OCI-LY3 (cell line): Measurements from ENCODE around the gene SIN3A.

Experiments
- H2AFZ ChIP-seq: fragments of 200-600, 300-600 bp; shearing (Covaris generic); 2 replicates; pipeline ENCODE4 v1.6.0; 2014; ENCODE audit warnings: antibody characterized with exemption, low read depth, low read length
- H3K27ac ChIP-seq: fragments of 200-600, 300-600 bp; sonication (generic); 2 replicates; pipeline ENCODE4 v1.5.1; 2014; ENCODE audit warnings: mild to moderate bottlenecking, low read length, moderate library complexity, mixed read lengths
- H3K27me3 ChIP-seq: fragments of 200-600, 300-600 bp; sonication (generic); 2 replicates; pipeline ENCODE4 v1.6.1; 2014; ENCODE audit warnings: low read depth, low read length, mixed read lengths
- H3K36me3 ChIP-seq: fragments of 200-600, 300-600 bp; sonication (generic); replicated peaks from 2 replicates; pipeline ENCODE3; 2014; ENCODE audit warnings: low read depth, low read length, mixed read lengths
- H3K4me1 ChIP-seq: fragments of 300-600, 200-600 bp; sonication (generic); 2 replicates; pipeline ENCODE4 v1.6.1; 2014; ENCODE audit warnings: low read length, mixed read lengths
- H3K4me2 ChIP-seq: fragments of 200-600, 300-600 bp; sonication (generic); 2 replicates; pipeline ENCODE4 v1.6.1; 2014; ENCODE audit warnings: low read length, mixed read lengths
- H3K4me3 ChIP-seq: fragments of 300-600, 200-600 bp; sonication (generic); 2 replicates; pipeline ENCODE4 v1.5.1; 2014; ENCODE audit warnings: antibody characterized with exemption, mild to moderate bottlenecking, low read length, moderate library complexity
- H3K79me2 ChIP-seq: fragments of 300-600, 200-600 bp; shearing (Covaris generic); 2 replicates; pipeline ENCODE4 v1.6.1; 2014; ENCODE audit warnings: mild to moderate bottlenecking, low read length, mixed read lengths
- H3K9ac ChIP-seq: fragments of 300-600, 200-600 bp; shearing (Covaris generic); 2 replicates; pipeline ENCODE4 v1.6.0; 2014; ENCODE audit warnings: mild to moderate bottlenecking, low read length, moderate library complexity
- H3K9me3 ChIP-seq: fragments of 200-600, 300-600 bp; shearing (Covaris generic); 2 replicates; pipeline ENCODE4 v1.6.1; 2014; ENCODE audit warnings: low read length, mixed read lengths; ENCODE audit not compliant: insufficient read depth
- H4K20me1 ChIP-seq: fragments of 200-600, 300-600 bp; sonication (generic); 2 replicates; pipeline ENCODE4 v1.6.1; 2016; ENCODE audit warnings: low read length, mixed read lengths; ENCODE audit not compliant: insufficient read depth
- CTCF ChIP-seq: fragments of 200-600, 300-600 bp; sonication (generic); IDR thresholded peaks from 2 replicates; pipeline ENCODE4 v1.5.1; 2014; ENCODE audit warnings: antibody characterized with exemption, low read length, low read depth
- EZH2phosphoT487 ChIP-seq: fragments of 200-600 bp; shearing (Covaris generic); IDR thresholded peaks from 2 replicates; pipeline ENCODE4 v1.6.1; 2018; ENCODE audit warnings: antibody characterized with exemption, mixed run types, low read depth

SIN3A gene

GRCh38 chr15:75361989-75362641 lies 89.4 kb downstream of the SIN3A start:
- Histone ChIP-seq H2AFZ (no peak overlapping the region), H3K27ac (no peak overlapping the region), H3K9me3 (no peaks in the 10 kb centered on the region), H3K4me1 (0 out of 2 replicates have a peak, but pooled peaks cover under 1% of the 10 kb centered on the region), H3K36me3 (peaks cover 14% of the 10 kb centered on the region), H3K27me3 (no peaks in the 10 kb centered on the region), H3K4me2 (no peak overlapping the region), H4K20me1 (no peaks in the 10 kb centered on the region), H3K79me2 (no peaks in the 10 kb centered on the region), H3K4me3 (no peak overlapping the region), H3K9ac (no peak overlapping the region)
- TF ChIP-seq EZH2phosphoT487 (no peak), CTCF (no peak)

GRCh38 chr15:75361361-75361988 lies 90.0 kb downstream of the SIN3A start:
- Histone ChIP-seq H2AFZ (no peak overlapping the region), H3K4me3 (no peak overlapping the region), H3K27me3 (no peaks in the 10 kb centered on the region), H3K4me1 (no peaks in the 10 kb centered on the region), H3K9ac (no peak overlapping the region), H3K27ac (no peak overlapping the region), H4K20me1 (no peaks in the 10 kb centered on the region), H3K36me3 (peaks cover 13% of the 10 kb centered on the region), H3K4me2 (no peak overlapping the region), H3K9me3 (no peaks in the 10 kb centered on the region), H3K79me2 (no peaks in the 10 kb centered on the region)
- TF ChIP-seq EZH2phosphoT487 (no peak), CTCF (no peak)

GRCh38 chr15:75360856-75361255 lies 90.6 kb downstream of the SIN3A start:
- no peak overlapping the region for H3K4me2 ChIP-seq
- peaks cover 16% of the 10 kb centered on the region for H3K36me3 ChIP-seq
- no peaks in the 10 kb centered on the region for H3K4me1 ChIP-seq
- TF ChIP-seq EZH2phosphoT487 (no peak), CTCF (no peak)
- H4K20me1 ChIP-seq = no peaks in the 10 kb centered on the region
- no peak overlapping the region for H3K9ac ChIP-seq
- no peaks in the 10 kb centered on the region for H3K9me3 ChIP-seq
- no peak overlapping the region for H3K27ac ChIP-seq
- no peak overlapping the region for H3K4me3 ChIP-seq
- H3K79me2 ChIP-seq = no peaks in the 10 kb centered on the region
- H3K27me3 ChIP-seq = no peaks in the 10 kb centered on the region
- no peak overlapping the region for H2AFZ ChIP-seq

- Histone ChIP-seq H3K4me1 (no peaks in the 10 kb centered on the region), H3K9me3 (no peaks in the 10 kb centered on the region), H3K36me3 (peaks cover 16% of the 10 kb centered on the region), H3K9ac (no peak overlapping the region), H2AFZ (no peak overlapping the region), H3K79me2 (no peaks in the 10 kb centered on the region), H3K4me2 (no peak overlapping the region), H4K20me1 (no peaks in the 10 kb centered on the region), H3K27ac (no peak overlapping the region), H3K27me3 (no peaks in the 10 kb centered on the region), H3K4me3 (no peak overlapping the region)
- no peak for TF ChIP-seq EZH2phosphoT487
- no peak for TF ChIP-seq CTCF
Observed at GRCh38 chr15:75360391-75360790, 91.1 kb downstream of the SIN3A start.
